ENCODE data around the gene ARL15. TPM values are rescaled to one million over a fixed set of nuclear protein-coding genes. Genes with fewer than 3 reads are reported as not detected.
"Not testable (repeated sequence)": the region's sequence is repeated elsewhere in the genome, so short reads cannot be mapped to it uniquely, and the experiment has no call there.

Gene ARL15
- total and polyA plus RNA-seq, 2 experiments from 2014 or later, result 7.8 to 9.9 TPM

DNA sequence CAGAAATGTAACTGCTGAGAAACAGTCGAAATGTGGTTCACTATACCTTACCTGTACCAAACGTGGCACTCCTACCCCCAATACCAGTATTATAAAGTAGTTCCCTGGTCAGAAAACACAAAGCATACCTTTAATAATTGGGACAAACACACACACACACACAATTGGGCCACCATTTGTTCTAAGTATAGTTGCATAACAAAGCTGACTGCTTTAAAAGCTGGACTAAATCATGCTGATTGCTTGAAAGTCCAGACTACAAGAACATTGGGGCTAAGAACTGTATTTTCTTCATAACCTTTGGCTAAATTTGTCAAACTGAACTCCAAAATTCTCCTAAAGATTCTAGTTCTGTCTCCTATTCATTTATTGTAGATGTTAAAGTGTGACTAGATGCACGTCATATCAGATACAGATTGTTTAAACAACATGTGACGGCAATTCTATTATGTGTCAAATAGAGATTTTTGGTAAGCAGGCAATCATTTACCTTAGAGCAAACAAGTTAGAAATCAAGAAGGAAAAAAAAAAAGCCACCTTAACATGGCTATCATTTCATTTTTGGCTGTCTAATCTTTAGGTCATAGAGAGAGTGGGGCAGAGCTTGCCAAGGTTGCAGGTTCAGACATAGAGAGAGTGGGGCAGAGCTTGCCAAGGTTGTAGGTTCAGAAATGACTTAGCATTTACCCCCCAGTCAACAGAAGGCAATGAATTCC is 265.1 kb downstream of the ARL15 start:
- no peak for DNase-seq
- Histone ChIP-seq H3K4me2 (ENCODE audit: unreplicated experiment) (no peak overlapping the region), H3K36me3 (ENCODE audit: low read depth) (no peaks in the 10 kb centered on the region), H3K4me1 (ENCODE audit: insufficient read depth) (peaks cover 16% of the 10 kb centered on the region), H3K79me2 (ENCODE audit: insufficient read depth) (no peaks in the 10 kb centered on the region), H3K9ac (no peak overlapping the region), H3K27me3 (replicated peaks; ENCODE audit: insufficient read depth) (no peaks in the 10 kb centered on the region), H3K27ac (no peak overlapping the region), H2AFZ (no peak overlapping the region), H3F3A (ENCODE audit: insufficient read depth) (peaks cover 8% of the 10 kb centered on the region; the same call in 1 of the 2 replicates), H3K4me3 (no peak overlapping the region), H3K9me3 (ENCODE audit: low read depth) (no peaks in the 10 kb centered on the region), H3K9me2 (ENCODE audit: insufficient read depth) (no peaks in the 10 kb centered on the region), H4K20me1 (ENCODE audit: insufficient read depth) (no peaks in the 10 kb centered on the region)
- 91 to 97% methylated on average over 4 of the region's 4 CpGs for WGBS, 2 experiments (ENCODE audit: low coverage in 1 of 2, low lambda C conversion rate in 2 of 2, missing lambda C conversion rate in 2 of 2)
- in situ Hi-C loops (cut with MboI), result no loop called here
- TF ChIP-seq EZH2 (IDR thresholded peaks at IDR 0.05; ENCODE audit: insufficient read depth, poor library complexity, severe bottlenecking) (no peak), EZH2phosphoT487 (IDR thresholded peaks at IDR 0.05; ENCODE audit: insufficient read depth, low read depth) (no peak)

DNA sequence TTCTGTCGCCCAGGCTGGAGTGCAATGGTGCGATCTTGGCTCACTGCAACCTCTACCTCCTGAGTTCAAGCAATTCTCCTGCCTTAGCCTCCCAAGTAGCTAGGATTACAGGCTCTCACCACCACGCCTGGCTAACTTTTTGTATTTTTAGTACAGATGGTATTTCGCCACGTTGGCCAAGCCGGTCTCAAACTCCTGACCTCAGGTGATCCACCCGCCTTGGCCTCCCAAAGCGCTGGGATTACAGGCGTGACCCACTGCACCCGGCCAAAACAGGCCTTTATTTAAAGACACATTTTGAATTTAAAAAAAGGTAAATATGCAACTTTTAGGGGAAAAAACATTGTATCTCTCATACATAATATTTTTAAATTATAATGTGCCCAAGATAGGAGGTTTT is 266.1 kb downstream of the ARL15 start:
- in situ Hi-C loops (cut with MboI), result not testable (repeated sequence)
- 95 to 97% methylated on average over 10 of the region's 10 CpGs for WGBS, 2 experiments (ENCODE audit: low coverage in 1 of 2, low lambda C conversion rate in 2 of 2, missing lambda C conversion rate in 2 of 2)

GRCh38 chr5:54040804-54041203 is 269.6 kb downstream of the ARL15 start:
- no peak for TF ChIP-seq EZH2phosphoT487 (IDR thresholded peaks at IDR 0.05; ENCODE audit: insufficient read depth, low read depth)
- no peak for TF ChIP-seq EZH2 (IDR thresholded peaks at IDR 0.05; ENCODE audit: insufficient read depth, poor library complexity, severe bottlenecking)
- WGBS, 2 experiments (ENCODE audit: low coverage in 1 of 2, low lambda C conversion rate in 2 of 2, missing lambda C conversion rate in 2 of 2), result 64 to 72% methylated on average over 1 of the region's 1 CpG

More for the DNA sequence above, 266.1 kb downstream of the ARL15 start:
- not testable (repeated sequence) for H3F3A ChIP-seq (ENCODE audit: insufficient read depth); H3K4me3 ChIP-seq; H3K27ac ChIP-seq; H3K4me1 ChIP-seq (ENCODE audit: insufficient read depth); H2AFZ ChIP-seq; H4K20me1 ChIP-seq (ENCODE audit: insufficient read depth); H3K9me2 ChIP-seq (ENCODE audit: insufficient read depth); H3K36me3 ChIP-seq (ENCODE audit: low read depth); H3K4me2 ChIP-seq (ENCODE audit: unreplicated experiment); H3K79me2 ChIP-seq (ENCODE audit: insufficient read depth); DNase-seq; H3K9ac ChIP-seq; H3K27me3 ChIP-seq (replicated peaks; ENCODE audit: insufficient read depth); H3K9me3 ChIP-seq (ENCODE audit: low read depth)

GRCh38 chr5:54040018-54040417 is 270.4 kb downstream of the ARL15 start:
- Histone ChIP-seq H3F3A (ENCODE audit: insufficient read depth) (no peaks in the 10 kb centered on the region), H3K27me3 (replicated peaks; ENCODE audit: insufficient read depth) (no peaks in the 10 kb centered on the region), H3K9me2 (ENCODE audit: insufficient read depth) (no peaks in the 10 kb centered on the region), H3K4me3 (no peak overlapping the region), H3K4me1 (ENCODE audit: insufficient read depth) (no peaks in the 10 kb centered on the region), H4K20me1 (ENCODE audit: insufficient read depth) (no peaks in the 10 kb centered on the region), H3K9me3 (ENCODE audit: low read depth) (no peaks in the 10 kb centered on the region), H2AFZ (no peak overlapping the region), H3K9ac (no peak overlapping the region), H3K27ac (no peak overlapping the region), H3K79me2 (ENCODE audit: insufficient read depth) (no peaks in the 10 kb centered on the region), H3K4me2 (ENCODE audit: unreplicated experiment) (no peak overlapping the region), H3K36me3 (ENCODE audit: low read depth) (no peaks in the 10 kb centered on the region)
- no peak for TF ChIP-seq EZH2 (IDR thresholded peaks at IDR 0.05; ENCODE audit: insufficient read depth, poor library complexity, severe bottlenecking)
- TF ChIP-seq EZH2phosphoT487 (IDR thresholded peaks at IDR 0.05; ENCODE audit: insufficient read depth, low read depth), result no peak
- 88 to 90% methylated on average over 1 of the region's 1 CpG for WGBS, 2 experiments (ENCODE audit: low coverage in 1 of 2, low lambda C conversion rate in 2 of 2, missing lambda C conversion rate in 2 of 2)
- in situ Hi-C loops (cut with MboI), result no loop called here
- DNase-seq, result no peak

More at GRCh38 chr5:54040804-54041203, 269.6 kb downstream of the ARL15 start:
- H3F3A ChIP-seq (ENCODE audit: insufficient read depth), result no peaks in the 10 kb centered on the region
- H3K4me2 ChIP-seq (ENCODE audit: unreplicated experiment), result no peak overlapping the region
- no peaks in the 10 kb centered on the region for H3K9me2 ChIP-seq (ENCODE audit: insufficient read depth)
- H3K79me2 ChIP-seq (ENCODE audit: insufficient read depth), result no peaks in the 10 kb centered on the region
- no peak overlapping the region for H2AFZ ChIP-seq
- DNase-seq, result no peak
- H4K20me1 ChIP-seq (ENCODE audit: insufficient read depth), result no peaks in the 10 kb centered on the region
- H3K9me3 ChIP-seq (ENCODE audit: low read depth), result no peaks in the 10 kb centered on the region
- H3K27me3 ChIP-seq (replicated peaks; ENCODE audit: insufficient read depth), result no peaks in the 10 kb centered on the region
- H3K36me3 ChIP-seq (ENCODE audit: low read depth), result no peaks in the 10 kb centered on the region
- H3K27ac ChIP-seq, result no peak overlapping the region
- no peaks in the 10 kb centered on the region for H3K4me1 ChIP-seq (ENCODE audit: insufficient read depth)
- H3K4me3 ChIP-seq, result no peak overlapping the region
- in situ Hi-C loops (cut with MboI), result no loop called here
- no peak overlapping the region for H3K9ac ChIP-seq
